GM18861 (cell line): Measurements from ENCODE around the gene SLC15A4.
A peak's percentile ranks its signal among the peaks of the same experiment; 100 is the strongest.
"Not testable (repeated sequence)": the region's sequence is repeated elsewhere in the genome, so short reads cannot be mapped to it uniquely, and the experiment has no call there.

Source experiments
- ATAC-seq: cut with Tn5 transposase; IDR thresholded peaks from one replicate; pipeline ENCODE4 v1.9.1; 2021; ENCODE audit not compliant: unreplicated experiment

The SLC15A4 gene

GRCh38 chr12:128815779-128816642 is 7.7 kb downstream of the SLC15A4 start:
- ATAC-seq, result no peak

- no peak for ATAC-seq
These were observed 9.1 kb downstream of the SLC15A4 start for GRCh38 chr12:128814411-128815261.

GRCh38 chr12:128813883-128814282 is 9.9 kb downstream of the SLC15A4 start:
- peak; percentile 29 for ATAC-seq

GRCh38 chr12:128813392-128813791 is 10.4 kb downstream of the SLC15A4 start:
- ATAC-seq, result no peak

- ATAC-seq, result no peak
These were observed 12.0 kb downstream of the SLC15A4 start for GRCh38 chr12:128811806-128812205.

GRCh38 chr12:128810182-128811127 is 13.3 kb downstream of the SLC15A4 start:
- peak; percentile 87 for ATAC-seq

DNA sequence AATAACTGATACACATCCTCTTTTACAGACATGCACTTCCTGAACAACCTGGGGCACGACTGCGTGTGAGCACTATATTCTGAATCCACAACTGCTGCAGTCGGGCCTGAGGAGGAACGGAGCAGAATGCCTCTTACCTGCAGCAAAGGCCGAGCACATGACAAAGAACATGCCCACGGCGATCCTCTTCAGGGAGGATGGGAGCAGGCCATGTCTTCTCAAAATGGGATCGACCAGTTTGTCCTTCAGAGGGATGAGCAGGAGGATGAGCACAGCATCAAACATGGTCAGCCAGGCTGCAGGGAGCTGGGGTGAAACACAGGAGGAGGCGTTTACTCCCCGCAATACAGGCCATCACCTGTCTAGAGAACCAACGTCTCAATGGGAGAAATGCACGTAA is 15.1 kb downstream of the SLC15A4 start:
- no peak for ATAC-seq

DNA sequence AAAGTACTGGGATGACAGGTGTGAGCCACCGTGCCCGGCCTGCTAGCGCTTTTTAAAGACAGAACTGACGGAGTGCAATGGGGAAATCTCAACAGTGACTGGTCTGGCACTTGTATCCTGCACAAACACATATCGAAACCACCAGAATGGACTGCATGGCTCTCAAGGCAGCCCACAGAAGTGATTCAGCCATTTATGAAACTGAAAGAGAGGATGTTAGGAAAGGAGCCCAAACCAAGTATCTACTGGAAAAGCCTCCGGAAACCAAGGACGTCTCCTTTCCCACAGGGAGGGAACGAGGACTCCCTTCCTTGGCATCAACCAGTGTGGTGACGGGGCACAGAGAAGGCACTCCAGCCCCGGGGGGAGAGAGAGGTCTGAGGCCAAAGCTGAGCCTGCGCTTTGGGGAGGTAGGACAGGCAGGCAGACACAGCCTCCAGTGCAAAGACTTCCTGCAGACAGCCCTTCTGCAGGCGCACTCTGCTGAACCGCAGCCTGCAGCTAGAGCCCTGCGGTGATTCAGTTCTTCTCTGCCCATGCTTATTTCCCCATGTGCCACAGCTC is 16.5 kb downstream of the SLC15A4 start:
- ATAC-seq, result no peak

GRCh38 chr12:128806573-128806972 is 17.2 kb downstream of the SLC15A4 start:
- no peak for ATAC-seq

DNA sequence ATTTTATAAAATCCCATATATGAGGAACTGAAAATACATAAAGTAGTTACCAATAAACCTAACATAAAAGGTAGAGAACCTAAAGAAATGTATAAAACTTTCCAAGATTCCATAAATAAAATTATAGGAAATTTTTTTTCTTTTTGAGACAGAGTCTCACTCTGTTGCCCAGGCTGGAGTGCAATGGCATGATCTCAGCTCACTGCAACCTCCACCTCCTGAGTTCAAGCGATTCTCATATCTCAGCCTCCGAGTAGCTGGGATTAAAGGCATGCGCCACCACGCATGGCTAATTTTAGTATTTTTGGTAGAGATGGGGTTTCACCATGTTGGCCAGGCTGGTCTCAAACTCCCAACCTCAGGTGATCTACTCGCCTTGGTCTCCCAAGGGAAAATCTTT is 18.4 kb downstream of the SLC15A4 start:
- not testable (repeated sequence) for ATAC-seq

DNA sequence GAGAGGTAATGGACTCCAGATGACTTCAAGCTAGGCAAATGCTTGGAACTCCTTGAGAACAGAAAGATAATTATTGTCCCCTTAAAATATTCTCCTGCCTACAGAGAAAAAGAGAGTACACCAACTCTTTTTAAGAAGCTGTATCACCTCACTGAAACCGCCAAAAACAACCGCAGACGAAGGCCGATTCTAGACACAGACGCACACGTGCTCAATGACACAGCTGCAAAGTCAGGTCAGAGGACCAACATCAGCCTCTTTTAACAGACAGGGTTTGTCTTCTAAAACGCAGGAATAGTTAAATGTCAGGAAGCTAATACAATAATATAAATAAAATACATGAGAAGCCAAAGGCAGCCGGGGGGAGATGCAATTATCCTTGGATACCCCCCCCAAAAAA is 19.0 kb downstream of the SLC15A4 start:
- no peak for ATAC-seq

GRCh38 chr12:128803788-128804187 is 20.0 kb downstream of the SLC15A4 start:
- ATAC-seq, result no peak

GRCh38 chr12:128802756-128803155 is 21.0 kb downstream of the SLC15A4 start:
- no peak for ATAC-seq

GRCh38 chr12:128801879-128802391 is 21.8 kb downstream of the SLC15A4 start:
- peak; percentile 28 for ATAC-seq

- no peak for ATAC-seq
These were observed 23.2 kb downstream of the SLC15A4 start for GRCh38 chr12:128800606-128801005.

GRCh38 chr12:128798571-128799341 is 25.0 kb downstream of the SLC15A4 start:
- ATAC-seq, result no peak

GRCh38 chr12:128797119-128798118 is 26.3 kb downstream of the SLC15A4 start:
- peak; percentile 69 for ATAC-seq

GRCh38 chr12:128796439-128797118 is 27.2 kb downstream of the SLC15A4 start:
- ATAC-seq, result no peak
